ENCODE measurements around the gene GAPDHS. TPM values are rescaled to one million over a fixed set of nuclear protein-coding genes. Genes with fewer than 3 reads are reported as not detected.

Gene GAPDHS
- total and polyA plus RNA-seq, 2 of the 13 experiments (the other 11 are each of a cell fraction or from before 2014, with no cell fraction given): not detected

DNA sequence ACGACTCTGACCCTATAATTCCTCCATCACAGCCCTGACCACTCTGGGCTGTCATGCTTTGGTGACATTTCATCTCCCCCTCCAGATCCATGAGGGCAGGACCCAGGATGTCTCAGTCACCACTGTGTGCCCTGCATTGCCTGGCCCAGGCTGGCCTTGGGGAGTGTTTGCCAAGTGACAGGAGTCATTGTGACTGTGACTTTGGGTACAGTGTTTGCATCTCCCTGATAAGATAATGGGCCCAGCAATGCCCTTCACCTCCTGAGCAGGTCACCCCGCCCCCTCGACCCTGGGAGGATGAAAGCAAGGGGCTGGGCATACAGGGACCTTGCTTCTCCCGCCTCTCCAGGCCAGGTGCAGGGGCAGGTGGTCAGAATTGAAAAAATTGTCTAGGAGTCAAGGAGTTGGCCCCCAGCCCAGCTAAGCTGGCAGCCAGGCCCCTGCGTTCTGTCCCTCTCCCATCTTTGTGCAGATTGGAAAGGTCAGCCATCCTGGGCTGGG lies 36.1 kb downstream of the GAPDHS start (continued):
- TF ChIP-seq, protein P1, sequence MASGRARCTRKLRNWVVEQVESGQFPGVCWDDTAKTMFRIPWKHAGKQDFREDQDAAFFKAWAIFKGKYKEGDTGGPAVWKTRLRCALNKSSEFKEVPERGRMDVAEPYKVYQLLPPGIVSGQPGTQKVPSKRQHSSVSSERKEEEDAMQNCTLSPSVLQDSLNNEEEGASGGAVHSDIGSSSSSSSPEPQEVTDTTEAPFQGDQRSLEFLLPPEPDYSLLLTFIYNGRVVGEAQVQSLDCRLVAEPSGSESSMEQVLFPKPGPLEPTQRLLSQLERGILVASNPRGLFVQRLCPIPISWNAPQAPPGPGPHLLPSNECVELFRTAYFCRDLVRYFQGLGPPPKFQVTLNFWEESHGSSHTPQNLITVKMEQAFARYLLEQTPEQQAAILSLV (CRISPR knock-in tag; IDR thresholded peaks at IDR 0.05; ENCODE audit: borderline replicate concordance): no peak
- TF ChIP-seq ZNF614 (CRISPR knock-in tag; IDR thresholded peaks at IDR 0.05; ENCODE audit: borderline replicate concordance) (0 out of 2 replicates have a peak, but pooled peaks have one; percentile 20), ARNT2 (CRISPR knock-in tag; IDR thresholded peaks at IDR 0.05; ENCODE audit: low read depth) (no peak), ZNF264 (CRISPR knock-in tag; IDR thresholded peaks at IDR 0.05) (no peak), NCOA5 (CRISPR knock-in tag; IDR thresholded peaks at IDR 0.05) (no peak), HCFC1 (IDR thresholded peaks at IDR 0.05; ENCODE audit: low read depth, low read length) (no peak), PPARG (CRISPR knock-in tag; conservative IDR thresholded peaks at IDR 0.05) (no peak), ZNF274 (CRISPR knock-in tag; IDR thresholded peaks at IDR 0.05) (no peak), SRSF4 (IDR thresholded peaks at IDR 0.05; ENCODE audit: low read depth, low read length, poor library complexity, severe bottlenecking) (no peak), KDM5A (IDR thresholded peaks at IDR 0.05; ENCODE audit: borderline replicate concordance, low read length) (no peak), ZNF607 (CRISPR knock-in tag; IDR thresholded peaks at IDR 0.05; ENCODE audit: borderline replicate concordance) (no peak), MTF1 (CRISPR knock-in tag; IDR thresholded peaks at IDR 0.05) (no peak), MED13 (CRISPR knock-in tag; IDR thresholded peaks at IDR 0.05) (peak; percentile 84; the same call in 1 of the 2 replicates)
- TF ChIP-seq, protein P2, sequence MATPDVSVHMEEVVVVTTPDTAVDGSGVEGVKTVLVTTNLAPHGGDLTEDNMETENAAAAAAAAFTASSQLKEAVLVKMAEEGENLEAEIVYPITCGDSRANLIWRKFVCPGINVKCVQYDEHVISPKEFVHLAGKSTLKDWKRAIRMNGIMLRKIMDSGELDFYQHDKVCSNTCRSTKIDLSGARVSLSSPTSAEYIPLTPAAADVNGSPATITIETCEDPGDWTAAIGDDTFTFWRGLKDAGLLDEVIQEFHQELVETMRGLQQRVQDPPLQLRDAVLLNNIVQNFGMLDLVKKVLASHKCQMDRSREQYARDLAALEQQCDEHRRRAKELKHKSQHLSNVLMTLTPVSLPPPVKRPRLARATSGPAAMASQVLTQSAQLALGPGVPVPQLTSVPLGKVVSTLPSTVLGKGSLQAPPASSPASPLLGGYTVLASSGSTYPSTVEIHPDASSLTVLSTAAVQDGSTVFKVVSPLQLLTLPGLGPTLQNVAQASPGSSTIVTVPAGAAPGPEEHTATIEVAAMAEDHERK (CRISPR knock-in tag; IDR thresholded peaks at IDR 0.05; ENCODE audit: low read depth): no peak
- TF ChIP-seq, protein P3, sequence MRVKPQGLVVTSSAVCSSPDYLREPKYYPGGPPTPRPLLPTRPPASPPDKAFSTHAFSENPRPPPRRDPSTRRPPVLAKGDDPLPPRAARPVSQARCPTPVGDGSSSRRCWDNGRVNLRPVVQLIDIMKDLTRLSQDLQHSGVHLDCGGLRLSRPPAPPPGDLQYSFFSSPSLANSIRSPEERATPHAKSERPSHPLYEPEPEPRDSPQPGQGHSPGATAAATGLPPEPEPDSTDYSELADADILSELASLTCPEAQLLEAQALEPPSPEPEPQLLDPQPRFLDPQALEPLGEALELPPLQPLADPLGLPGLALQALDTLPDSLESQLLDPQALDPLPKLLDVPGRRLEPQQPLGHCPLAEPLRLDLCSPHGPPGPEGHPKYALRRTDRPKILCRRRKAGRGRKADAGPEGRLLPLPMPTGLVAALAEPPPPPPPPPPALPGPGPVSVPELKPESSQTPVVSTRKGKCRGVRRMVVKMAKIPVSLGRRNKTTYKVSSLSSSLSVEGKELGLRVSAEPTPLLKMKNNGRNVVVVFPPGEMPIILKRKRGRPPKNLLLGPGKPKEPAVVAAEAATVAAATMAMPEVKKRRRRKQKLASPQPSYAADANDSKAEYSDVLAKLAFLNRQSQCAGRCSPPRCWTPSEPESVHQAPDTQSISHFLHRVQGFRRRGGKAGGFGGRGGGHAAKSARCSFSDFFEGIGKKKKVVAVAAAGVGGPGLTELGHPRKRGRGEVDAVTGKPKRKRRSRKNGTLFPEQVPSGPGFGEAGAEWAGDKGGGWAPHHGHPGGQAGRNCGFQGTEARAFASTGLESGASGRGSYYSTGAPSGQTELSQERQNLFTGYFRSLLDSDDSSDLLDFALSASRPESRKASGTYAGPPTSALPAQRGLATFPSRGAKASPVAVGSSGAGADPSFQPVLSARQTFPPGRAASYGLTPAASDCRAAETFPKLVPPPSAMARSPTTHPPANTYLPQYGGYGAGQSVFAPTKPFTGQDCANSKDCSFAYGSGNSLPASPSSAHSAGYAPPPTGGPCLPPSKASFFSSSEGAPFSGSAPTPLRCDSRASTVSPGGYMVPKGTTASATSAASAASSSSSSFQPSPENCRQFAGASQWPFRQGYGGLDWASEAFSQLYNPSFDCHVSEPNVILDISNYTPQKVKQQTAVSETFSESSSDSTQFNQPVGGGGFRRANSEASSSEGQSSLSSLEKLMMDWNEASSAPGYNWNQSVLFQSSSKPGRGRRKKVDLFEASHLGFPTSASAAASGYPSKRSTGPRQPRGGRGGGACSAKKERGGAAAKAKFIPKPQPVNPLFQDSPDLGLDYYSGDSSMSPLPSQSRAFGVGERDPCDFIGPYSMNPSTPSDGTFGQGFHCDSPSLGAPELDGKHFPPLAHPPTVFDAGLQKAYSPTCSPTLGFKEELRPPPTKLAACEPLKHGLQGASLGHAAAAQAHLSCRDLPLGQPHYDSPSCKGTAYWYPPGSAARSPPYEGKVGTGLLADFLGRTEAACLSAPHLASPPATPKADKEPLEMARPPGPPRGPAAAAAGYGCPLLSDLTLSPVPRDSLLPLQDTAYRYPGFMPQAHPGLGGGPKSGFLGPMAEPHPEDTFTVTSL (CRISPR knock-in tag; IDR thresholded peaks at IDR 0.05; ENCODE audit: borderline replicate concordance): 0 out of 2 replicates have a peak, but pooled peaks have one; percentile 30
- TF ChIP-seq, protein P4, sequence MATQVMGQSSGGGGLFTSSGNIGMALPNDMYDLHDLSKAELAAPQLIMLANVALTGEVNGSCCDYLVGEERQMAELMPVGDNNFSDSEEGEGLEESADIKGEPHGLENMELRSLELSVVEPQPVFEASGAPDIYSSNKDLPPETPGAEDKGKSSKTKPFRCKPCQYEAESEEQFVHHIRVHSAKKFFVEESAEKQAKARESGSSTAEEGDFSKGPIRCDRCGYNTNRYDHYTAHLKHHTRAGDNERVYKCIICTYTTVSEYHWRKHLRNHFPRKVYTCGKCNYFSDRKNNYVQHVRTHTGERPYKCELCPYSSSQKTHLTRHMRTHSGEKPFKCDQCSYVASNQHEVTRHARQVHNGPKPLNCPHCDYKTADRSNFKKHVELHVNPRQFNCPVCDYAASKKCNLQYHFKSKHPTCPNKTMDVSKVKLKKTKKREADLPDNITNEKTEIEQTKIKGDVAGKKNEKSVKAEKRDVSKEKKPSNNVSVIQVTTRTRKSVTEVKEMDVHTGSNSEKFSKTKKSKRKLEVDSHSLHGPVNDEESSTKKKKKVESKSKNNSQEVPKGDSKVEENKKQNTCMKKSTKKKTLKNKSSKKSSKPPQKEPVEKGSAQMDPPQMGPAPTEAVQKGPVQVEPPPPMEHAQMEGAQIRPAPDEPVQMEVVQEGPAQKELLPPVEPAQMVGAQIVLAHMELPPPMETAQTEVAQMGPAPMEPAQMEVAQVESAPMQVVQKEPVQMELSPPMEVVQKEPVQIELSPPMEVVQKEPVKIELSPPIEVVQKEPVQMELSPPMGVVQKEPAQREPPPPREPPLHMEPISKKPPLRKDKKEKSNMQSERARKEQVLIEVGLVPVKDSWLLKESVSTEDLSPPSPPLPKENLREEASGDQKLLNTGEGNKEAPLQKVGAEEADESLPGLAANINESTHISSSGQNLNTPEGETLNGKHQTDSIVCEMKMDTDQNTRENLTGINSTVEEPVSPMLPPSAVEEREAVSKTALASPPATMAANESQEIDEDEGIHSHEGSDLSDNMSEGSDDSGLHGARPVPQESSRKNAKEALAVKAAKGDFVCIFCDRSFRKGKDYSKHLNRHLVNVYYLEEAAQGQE (IDR thresholded peaks at IDR 0.05; ENCODE audit: borderline replicate concordance in 1 of 2, low read depth in 1 of 2, low read length in 2 of 2): no peak
